Brain microvascular endothelial cell (primary cell): ENCODE measurements around the gene ZNHIT6.

ENCODE experiments used
- DNase-seq: peaks from one replicate; pipeline ENCODE4 v3.0.0-alpha.2; 2020
- H3K27ac ChIP-seq: fragments of 250-450 bp; sonication (Bioruptor Pico); 2 replicates; pipeline ENCODE4 v1.5.1; 2020; ENCODE audit warnings: mild to moderate bottlenecking, moderate library complexity
- H3K27me3 ChIP-seq: fragments of 250-450 bp; sonication (Bioruptor Pico); replicated peaks from 2 replicates; pipeline ENCODE4 v1.5.1; 2020; ENCODE audit warnings: mild to moderate bottlenecking
- H3K36me3 ChIP-seq: fragments of 250-450 bp; sonication (Bioruptor Pico); replicated peaks from 2 replicates; pipeline ENCODE4 v1.5.1; 2020; ENCODE audit warnings: mild to moderate bottlenecking
- H3K4me3 ChIP-seq: 2 replicates; pipeline ENCODE4 v1.5.1; 2011; ENCODE audit warnings: low read depth, mild to moderate bottlenecking, control low read depth, low read length, moderate library complexity
- CTCF ChIP-seq: IDR thresholded peaks from 2 replicates; pipeline ENCODE4 v1.5.1; 2011; ENCODE audit warnings: low read depth, mild to moderate bottlenecking, moderate library complexity, low read length, control low read depth, inconsistent platforms; ENCODE audit errors: missing control alignments
- in situ Hi-C: cut with HindIII; loops from 2 replicates; pipeline ENCODE4 v1.10.0; 2017; ENCODE audit warnings: low sequenced_read_pairs, low pct_ligation_motif_present

The ZNHIT6 gene

GRCh38 chr1:85607126-85607920 lies 100.9 kb downstream of the ZNHIT6 start:
- no peak for TF ChIP-seq CTCF
- peak; percentile 100 for DNase-seq
- peak overlapping the region; percentile 94 for H3K27ac ChIP-seq
- in situ Hi-C loops = no loop called here
- no peak overlapping the region for H3K4me3 ChIP-seq
- no peaks in the 10 kb centered on the region for H3K27me3 ChIP-seq
- no peaks in the 10 kb centered on the region for H3K36me3 ChIP-seq

- in situ Hi-C loops = no loop called here
- no peak for DNase-seq
- Histone ChIP-seq H3K4me3 (no peak overlapping the region), H3K27me3 (no peaks in the 10 kb centered on the region), H3K36me3 (no peaks in the 10 kb centered on the region), H3K27ac (peak overlapping the region; percentile 94)
- peak; percentile 39 for TF ChIP-seq CTCF
Measured at GRCh38 chr1:85606414-85606800, 101.8 kb downstream of the ZNHIT6 start.

- in situ Hi-C loops = no loop called here
- no peak for TF ChIP-seq CTCF
- Histone ChIP-seq H3K36me3 (no peaks in the 10 kb centered on the region), H3K4me3 (no peak overlapping the region), H3K27ac (peak overlapping the region; percentile 94), H3K27me3 (no peaks in the 10 kb centered on the region)
- DNase-seq = no peak
Measured at GRCh38 chr1:85605484-85606413, 102.5 kb downstream of the ZNHIT6 start.

GRCh38 chr1:85604298-85604997 lies 103.8 kb downstream of the ZNHIT6 start:
- Histone ChIP-seq H3K36me3 (no peaks in the 10 kb centered on the region), H3K27ac (no peak overlapping the region), H3K27me3 (no peaks in the 10 kb centered on the region), H3K4me3 (no peak overlapping the region)
- TF ChIP-seq CTCF = no peak
- no peak for DNase-seq
- in situ Hi-C loops = no loop called here

GRCh38 chr1:85603086-85603880 lies 105.0 kb downstream of the ZNHIT6 start:
- H3K4me3 ChIP-seq = no peak overlapping the region
- no peaks in the 10 kb centered on the region for H3K36me3 ChIP-seq
- no peak overlapping the region for H3K27ac ChIP-seq
- in situ Hi-C loops = no loop called here
- no peaks in the 10 kb centered on the region for H3K27me3 ChIP-seq
- no peak for DNase-seq
- TF ChIP-seq CTCF = no peak
